ENCODE data around the gene KIF26A. TPM values are rescaled to one million over a fixed set of nuclear protein-coding genes. Genes with fewer than 3 reads are reported as not detected.

Gene KIF26A
- total RNA-seq, 1 donor from 2014 or later: 1.4 TPM

DNA sequence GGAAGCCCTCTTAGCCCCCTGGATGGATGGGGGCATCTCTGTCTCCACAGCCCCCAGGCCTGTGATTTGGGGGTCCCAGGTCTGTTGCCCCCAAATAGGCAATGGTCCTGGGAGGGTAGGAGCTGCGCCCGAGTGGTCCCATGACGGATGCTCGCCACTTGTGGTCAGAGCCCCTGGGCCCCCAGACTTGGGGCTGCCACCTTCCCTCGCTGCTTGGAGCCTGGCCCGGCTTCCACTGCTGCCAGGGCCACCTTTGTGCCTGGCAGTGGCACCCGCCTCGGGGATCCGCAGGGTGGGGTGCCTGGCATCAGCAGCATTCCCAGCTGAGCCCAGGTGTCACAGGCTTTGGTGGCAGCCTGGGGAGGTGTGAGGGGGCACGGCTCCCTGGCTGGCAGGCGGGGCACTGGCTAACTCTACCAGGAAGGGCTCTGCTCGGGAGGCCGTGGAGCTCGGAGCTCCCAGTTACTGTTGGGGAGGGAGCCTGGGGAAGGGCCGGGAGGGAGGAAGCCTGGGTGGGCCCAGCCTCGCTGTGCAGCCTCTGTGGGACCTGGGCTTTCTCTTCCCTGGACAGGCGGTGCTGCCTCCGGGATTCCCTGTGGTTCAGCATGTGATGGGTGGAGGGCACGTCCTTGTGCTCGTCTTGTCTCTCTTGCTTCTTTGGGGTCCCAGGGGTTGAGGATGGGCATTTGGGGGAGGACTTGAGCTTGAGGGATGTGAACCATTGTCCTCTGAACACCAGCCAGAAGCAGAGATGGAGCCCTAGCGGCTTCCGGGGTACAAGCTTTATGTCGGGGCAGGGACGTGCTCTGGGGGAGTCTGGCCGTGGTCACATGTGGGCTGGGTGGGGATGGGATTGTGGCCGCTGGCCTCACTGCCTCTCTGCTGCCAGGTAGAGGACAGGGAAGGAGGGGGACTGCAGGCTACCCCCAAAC is 5.4 kb downstream of the KIF26A start:
- no peak overlapping the region for H3K27ac Mint-ChIP-seq (ENCODE audit: unreplicated experiment)
- FAIRE-seq: no peak

DNA sequence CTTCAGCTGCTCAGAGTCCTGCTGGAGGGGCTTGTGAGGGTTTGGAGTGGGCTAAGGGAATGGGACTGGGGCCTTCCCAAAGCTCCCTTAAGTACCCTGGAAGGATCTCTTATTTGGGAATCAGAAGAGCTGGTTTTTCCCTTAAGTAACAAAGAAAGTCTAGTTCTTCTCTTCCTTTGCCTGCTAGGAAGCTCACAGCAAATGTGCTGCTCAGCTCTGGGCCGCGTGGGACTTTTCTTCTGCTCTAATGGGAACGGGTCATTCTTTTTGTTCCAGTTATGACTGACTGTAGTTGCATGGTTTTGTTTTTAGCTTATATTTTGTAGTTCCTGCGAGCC is 6.0 kb downstream of the KIF26A start:
- Histone ChIP-seq H2AFZ (ENCODE audit: low read depth, low read length) (no peak overlapping the region), H3K4me1 (ENCODE audit: insufficient read depth, low read length) (peaks cover under 1% of the 10 kb centered on the region), H4K20me1 (ENCODE audit: insufficient read depth, low read length) (no peaks in the 10 kb centered on the region), H3K4me3 (ENCODE audit: insufficient read depth, low read depth, low read length) (no peak overlapping the region), H3K9ac (ENCODE audit: low read length) (no peak overlapping the region), H3K9me3 (ENCODE audit: insufficient read depth, low read depth, low read length) (no peaks in the 10 kb centered on the region), H3K27me3 (ENCODE audit: insufficient read depth, low read length) (peaks cover 3% of the 10 kb centered on the region), H3K79me2 (ENCODE audit: insufficient read depth, low read length) (no peaks in the 10 kb centered on the region), H3K27ac (ENCODE audit: low read depth, low read length) (no peak overlapping the region), H3K36me3 (ENCODE audit: insufficient read depth, low read length) (no peaks in the 10 kb centered on the region), H3K4me2 (ENCODE audit: low read length) (no peak overlapping the region)
- Mint-ChIP-seq H3K27ac (ENCODE audit: unreplicated experiment) (no peak overlapping the region), H3K36me3 (ENCODE audit: low read depth, unreplicated experiment) (no peaks in the 10 kb centered on the region), H3K4me1 (ENCODE audit: low read depth, unreplicated experiment) (peaks cover 2% of the 10 kb centered on the region), H3K9me3 (ENCODE audit: unreplicated experiment) (no peaks in the 10 kb centered on the region), H3K4me3 (ENCODE audit: unreplicated experiment) (no peak overlapping the region), H3K27me3 (ENCODE audit: low read depth, unreplicated experiment) (peaks cover 29% of the 10 kb centered on the region)
- DNase-seq (ENCODE audit: low read depth): no peak
- no peak for FAIRE-seq
- TF ChIP-seq EZH2 (IDR thresholded peaks at IDR 0.05; ENCODE audit: insufficient read depth, low read length): no peak

More for the DNA sequence above, 5.4 kb downstream of the KIF26A start:
- no peak overlapping the region for H3K27ac ChIP-seq (ENCODE audit: low read depth, low read length)
- peaks cover 29% of the 10 kb centered on the region for H3K27me3 Mint-ChIP-seq (ENCODE audit: low read depth, unreplicated experiment)
- H3K4me3 ChIP-seq (ENCODE audit: insufficient read depth, low read depth, low read length): no peak overlapping the region
- H3K9ac ChIP-seq (ENCODE audit: low read length): no peak overlapping the region
- peaks cover 3% of the 10 kb centered on the region for H3K27me3 ChIP-seq (ENCODE audit: insufficient read depth, low read length)
- no peak overlapping the region for H2AFZ ChIP-seq (ENCODE audit: low read depth, low read length)
- TF ChIP-seq, protein P1, sequence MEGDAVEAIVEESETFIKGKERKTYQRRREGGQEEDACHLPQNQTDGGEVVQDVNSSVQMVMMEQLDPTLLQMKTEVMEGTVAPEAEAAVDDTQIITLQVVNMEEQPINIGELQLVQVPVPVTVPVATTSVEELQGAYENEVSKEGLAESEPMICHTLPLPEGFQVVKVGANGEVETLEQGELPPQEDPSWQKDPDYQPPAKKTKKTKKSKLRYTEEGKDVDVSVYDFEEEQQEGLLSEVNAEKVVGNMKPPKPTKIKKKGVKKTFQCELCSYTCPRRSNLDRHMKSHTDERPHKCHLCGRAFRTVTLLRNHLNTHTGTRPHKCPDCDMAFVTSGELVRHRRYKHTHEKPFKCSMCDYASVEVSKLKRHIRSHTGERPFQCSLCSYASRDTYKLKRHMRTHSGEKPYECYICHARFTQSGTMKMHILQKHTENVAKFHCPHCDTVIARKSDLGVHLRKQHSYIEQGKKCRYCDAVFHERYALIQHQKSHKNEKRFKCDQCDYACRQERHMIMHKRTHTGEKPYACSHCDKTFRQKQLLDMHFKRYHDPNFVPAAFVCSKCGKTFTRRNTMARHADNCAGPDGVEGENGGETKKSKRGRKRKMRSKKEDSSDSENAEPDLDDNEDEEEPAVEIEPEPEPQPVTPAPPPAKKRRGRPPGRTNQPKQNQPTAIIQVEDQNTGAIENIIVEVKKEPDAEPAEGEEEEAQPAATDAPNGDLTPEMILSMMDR (IDR thresholded peaks at IDR 0.05; ENCODE audit: insufficient read depth, low read depth, low read length): no peak
- TF ChIP-seq EZH2 (IDR thresholded peaks at IDR 0.05; ENCODE audit: insufficient read depth, low read length): no peak
- H3K4me2 ChIP-seq (ENCODE audit: low read length): no peak overlapping the region
- H4K20me1 ChIP-seq (ENCODE audit: insufficient read depth, low read length): no peaks in the 10 kb centered on the region
- H3K36me3 ChIP-seq (ENCODE audit: insufficient read depth, low read length): no peaks in the 10 kb centered on the region
- no peaks in the 10 kb centered on the region for H3K4me1 ChIP-seq (ENCODE audit: insufficient read depth, low read length)
- no peaks in the 10 kb centered on the region for H3K9me3 Mint-ChIP-seq (ENCODE audit: unreplicated experiment)
- no peaks in the 10 kb centered on the region for H3K79me2 ChIP-seq (ENCODE audit: insufficient read depth, low read length)
- H3K4me3 Mint-ChIP-seq (ENCODE audit: unreplicated experiment): no peak overlapping the region
- no peaks in the 10 kb centered on the region for H3K9me3 ChIP-seq (ENCODE audit: insufficient read depth, low read depth, low read length)
- peaks cover 2% of the 10 kb centered on the region for H3K4me1 Mint-ChIP-seq (ENCODE audit: low read depth, unreplicated experiment)
- no peaks in the 10 kb centered on the region for H3K36me3 Mint-ChIP-seq (ENCODE audit: low read depth, unreplicated experiment)
- no peak for DNase-seq (ENCODE audit: low read depth)

DNA sequence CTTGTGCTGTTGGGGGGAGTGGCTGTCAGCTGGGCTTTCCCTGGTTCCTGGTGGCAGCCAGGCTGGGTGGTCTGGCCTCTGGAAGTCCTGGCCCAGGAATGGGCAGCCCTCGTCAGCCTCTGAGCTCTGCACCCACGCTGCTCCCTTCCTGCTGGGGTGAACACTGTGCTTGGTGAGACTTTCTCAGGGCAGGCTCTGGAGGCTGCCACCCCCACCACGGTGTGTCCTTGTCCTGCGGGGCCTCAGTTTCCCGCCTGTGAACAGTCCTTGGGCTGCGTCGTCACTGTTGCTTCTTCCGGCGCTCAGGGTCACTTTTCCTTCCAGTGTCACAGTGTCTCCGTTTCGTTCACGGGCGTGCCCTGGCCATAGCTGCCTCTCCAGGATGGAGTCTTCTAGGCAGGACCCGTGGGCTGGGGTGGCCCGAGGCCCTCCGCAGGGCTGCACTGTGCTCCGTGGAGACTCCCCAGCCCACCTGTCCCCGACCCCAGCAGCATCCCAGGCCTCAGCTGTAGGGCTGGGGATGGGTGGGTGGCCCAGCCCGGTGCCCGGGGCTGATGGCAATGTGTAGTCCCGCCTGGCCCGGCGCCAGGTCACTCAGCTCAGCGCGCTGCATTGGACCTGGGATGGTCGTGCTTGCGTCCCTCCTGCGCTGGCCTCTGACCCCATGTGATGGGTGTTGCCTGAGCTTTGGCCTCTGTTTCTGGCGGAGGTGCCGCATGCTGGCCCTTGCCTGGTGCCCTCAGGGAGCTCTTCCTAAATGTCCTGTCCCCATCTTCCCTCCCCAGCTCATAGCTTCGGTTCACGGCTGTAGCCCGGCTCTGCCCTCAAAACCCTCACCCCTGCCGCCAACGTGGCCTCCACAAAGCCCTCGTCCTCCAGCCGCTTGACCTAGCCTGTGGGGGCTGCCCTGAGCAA is 6.8 kb downstream of the KIF26A start:
- H3K4me1 ChIP-seq (ENCODE audit: insufficient read depth, low read length): peaks cover 4% of the 10 kb centered on the region
- H3K27me3 ChIP-seq (ENCODE audit: insufficient read depth, low read length): no peaks in the 10 kb centered on the region
- no peak overlapping the region for H2AFZ ChIP-seq (ENCODE audit: low read depth, low read length)
- no peak overlapping the region for H3K4me3 ChIP-seq (ENCODE audit: insufficient read depth, low read depth, low read length)
- no peaks in the 10 kb centered on the region for H4K20me1 ChIP-seq (ENCODE audit: insufficient read depth, low read length)
- H3K27ac Mint-ChIP-seq (ENCODE audit: unreplicated experiment): no peak overlapping the region
- H3K4me3 Mint-ChIP-seq (ENCODE audit: unreplicated experiment): no peak overlapping the region
- FAIRE-seq (no peak), DNase-seq (ENCODE audit: low read depth) (no peak)
- H3K36me3 ChIP-seq (ENCODE audit: insufficient read depth, low read length): no peaks in the 10 kb centered on the region
- no peaks in the 10 kb centered on the region for H3K36me3 Mint-ChIP-seq (ENCODE audit: low read depth, unreplicated experiment)
- no peak overlapping the region for H3K4me2 ChIP-seq (ENCODE audit: low read length)
- H3K27ac ChIP-seq (ENCODE audit: low read depth, low read length): no peak overlapping the region
- no peak for TF ChIP-seq EZH2 (IDR thresholded peaks at IDR 0.05; ENCODE audit: insufficient read depth, low read length)
- TF ChIP-seq, protein P1 (IDR thresholded peaks at IDR 0.05; ENCODE audit: insufficient read depth, low read depth, low read length): no peak
- no peaks in the 10 kb centered on the region for H3K9me3 Mint-ChIP-seq (ENCODE audit: unreplicated experiment)
- peaks cover 25% of the 10 kb centered on the region for H3K27me3 Mint-ChIP-seq (ENCODE audit: low read depth, unreplicated experiment)
- no peak overlapping the region for H3K9ac ChIP-seq (ENCODE audit: low read length)
- H3K4me1 Mint-ChIP-seq (ENCODE audit: low read depth, unreplicated experiment): peaks cover 2% of the 10 kb centered on the region
- no peaks in the 10 kb centered on the region for H3K9me3 ChIP-seq (ENCODE audit: insufficient read depth, low read depth, low read length)
- H3K79me2 ChIP-seq (ENCODE audit: insufficient read depth, low read length): no peaks in the 10 kb centered on the region

Data from astrocyte (in vitro differentiated cells and primary cell).